ENCODE data around the gene IRS1. TPM values are rescaled to one million over a fixed set of nuclear protein-coding genes. Genes with fewer than 3 reads are reported as not detected.
"Not testable (repeated sequence)": the region's sequence is repeated elsewhere in the genome, so short reads cannot be mapped to it uniquely, and the experiment has no call there.

IRS1 gene, protein sequence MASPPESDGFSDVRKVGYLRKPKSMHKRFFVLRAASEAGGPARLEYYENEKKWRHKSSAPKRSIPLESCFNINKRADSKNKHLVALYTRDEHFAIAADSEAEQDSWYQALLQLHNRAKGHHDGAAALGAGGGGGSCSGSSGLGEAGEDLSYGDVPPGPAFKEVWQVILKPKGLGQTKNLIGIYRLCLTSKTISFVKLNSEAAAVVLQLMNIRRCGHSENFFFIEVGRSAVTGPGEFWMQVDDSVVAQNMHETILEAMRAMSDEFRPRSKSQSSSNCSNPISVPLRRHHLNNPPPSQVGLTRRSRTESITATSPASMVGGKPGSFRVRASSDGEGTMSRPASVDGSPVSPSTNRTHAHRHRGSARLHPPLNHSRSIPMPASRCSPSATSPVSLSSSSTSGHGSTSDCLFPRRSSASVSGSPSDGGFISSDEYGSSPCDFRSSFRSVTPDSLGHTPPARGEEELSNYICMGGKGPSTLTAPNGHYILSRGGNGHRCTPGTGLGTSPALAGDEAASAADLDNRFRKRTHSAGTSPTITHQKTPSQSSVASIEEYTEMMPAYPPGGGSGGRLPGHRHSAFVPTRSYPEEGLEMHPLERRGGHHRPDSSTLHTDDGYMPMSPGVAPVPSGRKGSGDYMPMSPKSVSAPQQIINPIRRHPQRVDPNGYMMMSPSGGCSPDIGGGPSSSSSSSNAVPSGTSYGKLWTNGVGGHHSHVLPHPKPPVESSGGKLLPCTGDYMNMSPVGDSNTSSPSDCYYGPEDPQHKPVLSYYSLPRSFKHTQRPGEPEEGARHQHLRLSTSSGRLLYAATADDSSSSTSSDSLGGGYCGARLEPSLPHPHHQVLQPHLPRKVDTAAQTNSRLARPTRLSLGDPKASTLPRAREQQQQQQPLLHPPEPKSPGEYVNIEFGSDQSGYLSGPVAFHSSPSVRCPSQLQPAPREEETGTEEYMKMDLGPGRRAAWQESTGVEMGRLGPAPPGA (N-terminal part only)
- polyA plus RNA-seq (2013, experiment 1 of 2; ENCODE audit: insufficient read length) = 21.4 TPM
- 20.6 TPM for polyA plus RNA-seq (2013, experiment 2 of 2; ENCODE audit: insufficient read length)

DNA sequence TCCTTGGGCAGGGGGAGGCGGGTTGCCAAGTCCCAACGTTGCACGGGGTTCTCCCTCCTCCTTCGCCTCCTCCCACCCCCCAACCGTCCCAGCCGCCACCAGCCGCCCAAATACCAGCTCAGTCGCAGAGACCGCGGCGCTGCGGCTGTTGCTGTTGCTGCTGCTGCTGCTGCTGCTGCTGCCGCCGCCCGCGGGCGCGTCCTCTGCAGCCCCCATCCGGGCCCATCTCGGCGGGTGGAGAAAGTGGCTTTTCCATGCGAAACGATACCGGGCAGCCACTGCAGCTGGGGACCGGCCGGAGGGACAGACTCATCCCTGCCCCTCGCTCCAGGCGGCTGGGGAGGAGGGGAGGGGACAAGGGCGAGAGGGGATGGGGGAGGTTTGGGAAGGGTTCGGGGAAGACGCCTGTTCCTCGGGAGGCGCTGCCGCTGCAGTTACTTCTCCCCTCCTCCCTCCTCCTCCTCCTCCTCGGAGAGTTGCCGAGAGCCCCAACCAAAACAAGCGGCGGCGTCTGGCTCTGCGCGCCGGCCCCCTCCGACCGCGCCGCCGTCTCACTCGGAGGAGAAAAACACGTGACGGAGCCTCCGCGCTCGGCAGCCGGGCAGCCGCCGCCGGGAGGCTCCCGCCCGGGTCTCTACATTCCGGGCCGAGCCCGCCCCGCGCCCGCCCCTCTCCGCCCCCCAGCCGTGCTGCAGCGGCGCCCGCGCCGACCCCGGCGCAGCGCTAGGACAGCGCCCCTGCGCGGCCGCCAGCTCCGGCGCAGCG lies at the start of gene IRS1:
Gene IRS1 (minus strand): TSS at position 610 of the 765 bp plus-strand sequence. CDS start 1,082 bp downstream, outside the sequence.
- peak; percentile 88 for DNase-seq

GRCh38 chr2:226849349-226849748 lies 49.7 kb upstream of the IRS1 start:
- DNase-seq = no peak

DNA sequence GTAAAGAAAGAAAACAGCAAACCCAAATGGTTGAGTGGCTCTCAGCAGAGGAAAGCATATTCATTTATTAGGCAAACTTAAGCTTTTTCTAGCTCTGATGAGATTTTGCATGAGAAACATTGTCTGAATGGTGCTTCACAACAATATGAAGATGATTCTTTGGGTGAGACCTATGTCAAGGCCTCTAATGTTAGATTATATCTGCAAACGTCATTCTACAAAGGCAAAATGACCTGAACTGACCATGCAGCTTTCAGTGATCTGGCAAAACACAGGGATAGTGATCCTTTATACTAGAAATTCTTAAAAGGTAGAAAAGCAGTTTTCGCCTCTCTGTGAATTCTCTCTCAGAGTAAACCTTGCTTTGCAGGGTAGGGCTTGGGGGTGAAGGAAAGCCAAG lies 47.9 kb upstream of the IRS1 start:
- no peak for DNase-seq

- no peak for DNase-seq
These were observed 47.5 kb upstream of the IRS1 start for GRCh38 chr2:226847090-226847489.

DNA sequence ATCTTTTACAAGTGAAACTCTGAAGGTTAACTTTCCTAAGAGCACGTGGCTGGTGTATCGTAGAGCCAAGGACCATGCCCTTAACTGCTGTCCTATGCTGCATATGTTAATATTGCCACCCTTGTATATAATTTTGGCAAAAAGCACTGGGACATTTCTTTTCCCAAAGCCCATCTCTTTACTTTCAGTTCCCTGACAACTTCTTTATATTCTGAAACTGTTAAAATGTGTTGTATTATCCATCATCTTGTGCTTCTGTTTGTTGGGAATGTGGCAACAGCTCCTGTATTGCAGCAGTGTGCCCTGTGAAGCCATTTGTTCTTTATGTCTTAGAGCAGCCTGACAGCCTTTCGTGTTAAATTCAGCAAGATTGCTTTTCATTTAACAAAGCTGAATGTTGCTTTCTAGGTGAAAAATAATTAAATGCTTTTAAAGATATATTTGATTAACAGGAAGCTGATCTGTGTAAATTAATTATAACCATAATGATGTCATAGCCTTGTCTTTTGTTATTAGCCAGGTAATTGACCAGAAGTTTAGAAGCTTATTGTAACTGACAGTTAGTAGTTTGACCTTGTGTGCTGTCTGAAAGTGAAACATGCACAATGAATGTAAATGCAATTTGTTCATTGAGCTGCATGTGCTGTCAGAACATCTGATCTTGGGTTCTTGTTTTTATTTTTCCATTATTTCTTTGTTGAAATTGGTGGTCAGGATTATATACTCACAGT lies 45.9 kb upstream of the IRS1 start:
- DNase-seq = no peak

DNA sequence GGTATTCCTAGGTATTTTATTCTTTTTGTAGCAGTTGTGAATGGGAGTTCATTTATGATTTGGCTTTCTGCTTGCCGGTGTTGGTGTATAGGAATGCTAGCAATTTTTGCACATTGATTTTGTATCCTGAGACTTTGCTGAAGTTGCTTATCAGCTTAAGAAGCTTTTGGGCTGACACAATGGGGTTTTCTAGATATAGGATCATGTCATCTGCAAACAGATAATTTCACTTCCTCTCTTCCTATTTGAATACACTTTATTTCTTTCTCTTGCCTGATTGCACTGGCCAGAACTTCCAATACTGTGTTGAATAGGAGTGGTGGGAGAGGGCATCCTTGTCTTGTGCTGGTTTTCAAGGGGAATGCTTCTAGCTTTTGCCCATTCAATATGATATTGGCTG lies 43.4 kb upstream of the IRS1 start:
- DNase-seq = not testable (repeated sequence)

GRCh38 chr2:226839951-226840350 lies 40.3 kb upstream of the IRS1 start:
- DNase-seq = no peak

DNA sequence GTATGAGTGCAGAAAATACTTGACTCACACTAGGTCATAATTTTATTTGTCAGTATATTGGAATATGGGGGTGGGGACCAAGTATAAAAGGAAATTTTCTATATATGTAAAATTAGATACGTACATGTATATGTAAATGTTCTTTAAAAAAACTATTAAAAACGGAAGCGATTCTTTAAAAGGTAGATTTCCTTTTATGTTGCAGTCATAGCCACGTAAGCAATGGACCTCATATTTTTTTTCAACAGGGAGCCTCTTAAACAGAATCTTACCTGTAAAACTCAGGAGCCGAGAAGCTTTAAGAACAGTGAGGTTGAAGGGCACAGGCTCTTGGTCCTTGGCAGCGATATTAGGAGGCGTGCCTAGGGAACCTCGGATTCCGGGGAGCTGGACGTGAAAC lies 39.5 kb upstream of the IRS1 start:
- no peak for DNase-seq

DNA sequence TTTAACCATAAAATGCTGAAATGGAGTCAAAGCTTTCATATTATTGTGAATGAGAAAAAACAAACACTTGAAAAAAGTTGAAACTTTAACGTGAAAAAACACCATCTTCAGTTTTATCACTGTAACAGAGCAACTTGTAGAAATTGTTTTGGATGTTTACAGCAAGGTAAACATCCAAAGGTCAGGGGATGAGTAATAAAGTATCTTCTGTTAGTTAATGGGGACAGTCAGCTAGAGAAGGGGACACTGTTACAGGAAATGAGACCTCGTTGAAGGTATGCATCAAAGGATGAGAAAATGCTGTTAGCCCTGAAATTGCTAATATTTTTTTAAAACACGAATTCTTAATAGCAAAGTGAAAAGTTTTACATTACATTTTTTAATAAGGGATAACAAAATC lies 39.1 kb upstream of the IRS1 start:
- no peak for DNase-seq

- DNase-seq = no peak
These were observed 38.4 kb upstream of the IRS1 start for GRCh38 chr2:226837787-226838603.

DNA sequence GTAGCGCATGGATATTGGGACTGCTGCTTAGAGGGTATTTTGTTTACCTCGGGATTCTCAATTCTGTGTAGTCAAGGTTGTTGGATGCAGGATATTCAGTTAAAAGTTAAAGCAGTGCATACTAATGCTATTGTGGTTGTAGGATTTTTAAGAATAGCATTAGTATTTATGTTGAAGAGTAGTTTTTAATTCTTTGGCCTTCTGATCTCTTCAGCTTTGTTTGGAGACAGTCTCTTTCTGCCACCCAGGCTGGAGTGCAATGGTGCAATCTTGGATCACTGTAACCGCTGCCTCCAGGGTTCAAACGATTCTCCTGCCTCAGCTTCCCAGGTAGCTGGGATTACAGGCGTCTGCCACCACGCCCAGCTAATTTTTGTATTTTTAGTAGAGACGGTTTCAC lies 37.7 kb upstream of the IRS1 start:
- DNase-seq = no peak

DNA sequence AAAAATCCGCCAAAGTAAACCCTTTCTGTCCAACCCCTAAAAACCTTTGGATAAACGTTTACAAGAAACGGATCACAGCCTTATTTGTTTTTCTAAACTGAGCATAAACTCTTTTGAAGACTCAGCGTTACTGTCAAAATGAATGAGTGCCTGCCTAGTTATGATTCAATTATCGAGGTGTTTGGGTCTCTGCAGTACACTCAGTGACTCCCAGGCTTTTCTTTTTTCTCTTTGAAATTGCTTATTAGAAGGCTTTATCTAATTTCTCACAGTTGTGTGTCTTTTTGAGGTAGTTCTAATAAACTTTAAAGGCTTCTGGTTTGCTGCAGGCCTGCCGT lies 36.9 kb upstream of the IRS1 start:
- no peak for DNase-seq

- peak; percentile 97 for DNase-seq
These were observed 36.4 kb upstream of the IRS1 start, which contains the start of gene RHBDD1 for GRCh38 chr2:226835796-226836547. Gene RHBDD1, plus strand, starts transcription at chr2:226836054. Its CDS starts 28,640 bp downstream, at chr2:226864694.

GRCh38 chr2:226835420-226835795 lies 35.8 kb upstream of the IRS1 start:
- DNase-seq = peak; percentile 16

GRCh38 chr2:226834880-226835279 lies 35.3 kb upstream of the IRS1 start:
- not testable (repeated sequence) for DNase-seq

- DNase-seq = peak; percentile 9
These were observed 32.4 kb upstream of the IRS1 start for GRCh38 chr2:226832061-226832460.

GRCh38 chr2:226831266-226831665 lies 31.6 kb upstream of the IRS1 start:
- no peak for DNase-seq

DNA sequence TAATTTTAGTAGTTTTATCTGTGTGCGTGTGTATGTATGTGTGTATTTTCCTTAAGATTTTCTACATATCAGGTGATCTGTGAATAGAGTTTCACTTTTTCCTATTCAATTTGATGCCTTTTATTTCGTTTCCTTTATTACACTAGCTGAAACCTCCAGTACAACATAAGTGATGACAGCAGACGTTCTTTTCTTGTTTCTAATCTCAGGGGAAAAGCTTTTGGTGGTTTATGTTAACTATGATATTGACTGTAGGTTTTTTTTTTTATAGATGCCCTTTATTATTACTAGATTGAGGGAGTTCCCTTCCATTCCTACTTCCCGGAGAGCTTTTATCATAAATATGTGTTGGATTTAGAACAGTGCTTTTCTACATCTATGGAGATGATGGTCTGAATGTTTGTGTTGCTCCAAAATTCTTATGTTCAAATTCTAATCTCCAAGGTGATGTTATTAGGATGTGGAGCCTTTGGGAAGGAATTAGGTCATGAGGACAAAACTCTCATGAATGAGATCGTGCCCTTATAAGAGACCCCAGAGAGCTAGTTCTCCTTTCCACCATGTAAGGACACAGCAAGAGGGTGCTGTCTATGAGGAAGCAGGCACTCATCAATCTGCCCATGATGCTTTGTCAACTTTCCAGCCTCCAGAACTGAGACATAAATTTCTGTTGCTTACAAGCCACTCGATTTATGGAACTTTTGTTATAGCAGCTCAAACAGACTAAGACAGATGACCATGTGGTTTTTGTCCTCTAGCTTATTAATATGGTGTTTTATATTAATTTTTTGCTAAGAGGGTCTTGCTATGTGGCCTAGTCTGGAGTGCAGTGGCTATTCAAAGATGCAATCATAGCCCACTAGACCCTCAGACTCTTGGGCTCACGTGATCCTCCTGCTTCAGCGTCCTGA lies 30.4 kb upstream of the IRS1 start:
- DNase-seq = no peak

DNA sequence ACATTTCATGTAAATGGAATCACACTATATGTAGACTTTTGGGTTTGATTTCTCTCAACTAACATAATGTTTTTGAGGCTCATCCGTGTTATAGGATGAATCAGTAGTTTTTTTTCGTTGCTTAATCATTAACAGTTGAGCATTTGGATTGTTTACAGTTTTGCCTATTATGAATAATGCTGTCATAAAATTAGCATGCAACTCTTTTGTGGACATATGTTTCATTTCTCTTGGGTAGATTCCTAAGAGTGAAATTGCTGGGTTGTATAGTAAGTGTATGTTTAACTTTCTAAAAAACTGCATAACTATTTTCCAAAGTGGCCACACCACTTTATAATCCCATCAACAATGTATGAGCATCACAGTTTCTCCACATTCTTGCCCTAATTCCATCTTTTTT lies 28.6 kb upstream of the IRS1 start:
- DNase-seq = peak; percentile 54

Measured in fibroblast of skin of abdomen (primary cell).